ENCODE measurements around the gene STK11. TPM values are rescaled to one million over a fixed set of nuclear protein-coding genes. Genes with fewer than 3 reads are reported as not detected.

STK11 gene
- total RNA-seq, 1 donor: 94.1 TPM

- TF ChIP-seq, protein P1, sequence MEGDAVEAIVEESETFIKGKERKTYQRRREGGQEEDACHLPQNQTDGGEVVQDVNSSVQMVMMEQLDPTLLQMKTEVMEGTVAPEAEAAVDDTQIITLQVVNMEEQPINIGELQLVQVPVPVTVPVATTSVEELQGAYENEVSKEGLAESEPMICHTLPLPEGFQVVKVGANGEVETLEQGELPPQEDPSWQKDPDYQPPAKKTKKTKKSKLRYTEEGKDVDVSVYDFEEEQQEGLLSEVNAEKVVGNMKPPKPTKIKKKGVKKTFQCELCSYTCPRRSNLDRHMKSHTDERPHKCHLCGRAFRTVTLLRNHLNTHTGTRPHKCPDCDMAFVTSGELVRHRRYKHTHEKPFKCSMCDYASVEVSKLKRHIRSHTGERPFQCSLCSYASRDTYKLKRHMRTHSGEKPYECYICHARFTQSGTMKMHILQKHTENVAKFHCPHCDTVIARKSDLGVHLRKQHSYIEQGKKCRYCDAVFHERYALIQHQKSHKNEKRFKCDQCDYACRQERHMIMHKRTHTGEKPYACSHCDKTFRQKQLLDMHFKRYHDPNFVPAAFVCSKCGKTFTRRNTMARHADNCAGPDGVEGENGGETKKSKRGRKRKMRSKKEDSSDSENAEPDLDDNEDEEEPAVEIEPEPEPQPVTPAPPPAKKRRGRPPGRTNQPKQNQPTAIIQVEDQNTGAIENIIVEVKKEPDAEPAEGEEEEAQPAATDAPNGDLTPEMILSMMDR (IDR thresholded peaks at IDR 0.05; ENCODE audit: insufficient read depth, low read depth, low read length): no peak
- H3K4me3 ChIP-seq (ENCODE audit: low read depth, low read length): no peak overlapping the region
- DNase-seq (ENCODE audit: low read depth): no peak
Measured at GRCh38 chr19:1164684-1165531, 40.7 kb upstream of the STK11 start.

DNA sequence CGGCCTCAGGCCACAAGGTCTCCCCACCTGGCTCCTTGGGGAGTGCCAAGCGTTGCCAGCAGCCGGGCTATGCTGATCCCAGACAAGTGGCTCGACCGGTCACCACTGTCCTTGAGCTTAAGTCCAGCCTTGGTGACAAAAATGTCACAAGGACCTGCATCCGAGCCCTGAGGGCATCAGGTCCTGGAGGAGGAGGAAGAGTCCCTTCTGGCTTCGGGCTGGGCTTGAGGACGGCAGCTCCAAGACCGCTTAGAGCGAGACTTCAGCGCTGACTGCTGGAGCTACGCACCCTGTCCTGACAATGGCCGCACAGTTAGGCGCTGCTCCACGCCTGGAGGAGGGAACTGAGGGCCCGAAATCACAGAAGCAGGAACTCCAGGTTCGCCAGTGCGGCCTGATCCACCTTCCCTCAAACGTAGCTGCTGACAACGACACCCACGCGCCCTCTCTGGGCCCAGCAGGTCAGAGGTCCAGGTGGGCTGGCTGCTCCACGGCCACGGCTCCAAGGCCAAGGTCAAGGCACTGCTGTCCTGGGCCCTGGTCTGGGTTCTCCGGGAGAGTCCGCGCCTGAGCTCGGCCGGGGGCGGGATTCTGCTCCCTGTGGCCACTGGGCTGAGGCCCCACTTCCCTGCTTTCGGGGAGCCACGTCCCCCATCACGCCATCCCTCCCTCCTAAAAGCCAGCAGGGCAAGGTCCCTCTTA lies 38.6 kb upstream of the STK11 start:
- TF ChIP-seq, protein P1 (IDR thresholded peaks at IDR 0.05; ENCODE audit: insufficient read depth, low read depth, low read length): no peak
- peak overlapping the region; percentile 50 for H3K4me3 ChIP-seq (ENCODE audit: low read depth, low read length)
- DNase-seq (ENCODE audit: low read depth): no peak

DNA sequence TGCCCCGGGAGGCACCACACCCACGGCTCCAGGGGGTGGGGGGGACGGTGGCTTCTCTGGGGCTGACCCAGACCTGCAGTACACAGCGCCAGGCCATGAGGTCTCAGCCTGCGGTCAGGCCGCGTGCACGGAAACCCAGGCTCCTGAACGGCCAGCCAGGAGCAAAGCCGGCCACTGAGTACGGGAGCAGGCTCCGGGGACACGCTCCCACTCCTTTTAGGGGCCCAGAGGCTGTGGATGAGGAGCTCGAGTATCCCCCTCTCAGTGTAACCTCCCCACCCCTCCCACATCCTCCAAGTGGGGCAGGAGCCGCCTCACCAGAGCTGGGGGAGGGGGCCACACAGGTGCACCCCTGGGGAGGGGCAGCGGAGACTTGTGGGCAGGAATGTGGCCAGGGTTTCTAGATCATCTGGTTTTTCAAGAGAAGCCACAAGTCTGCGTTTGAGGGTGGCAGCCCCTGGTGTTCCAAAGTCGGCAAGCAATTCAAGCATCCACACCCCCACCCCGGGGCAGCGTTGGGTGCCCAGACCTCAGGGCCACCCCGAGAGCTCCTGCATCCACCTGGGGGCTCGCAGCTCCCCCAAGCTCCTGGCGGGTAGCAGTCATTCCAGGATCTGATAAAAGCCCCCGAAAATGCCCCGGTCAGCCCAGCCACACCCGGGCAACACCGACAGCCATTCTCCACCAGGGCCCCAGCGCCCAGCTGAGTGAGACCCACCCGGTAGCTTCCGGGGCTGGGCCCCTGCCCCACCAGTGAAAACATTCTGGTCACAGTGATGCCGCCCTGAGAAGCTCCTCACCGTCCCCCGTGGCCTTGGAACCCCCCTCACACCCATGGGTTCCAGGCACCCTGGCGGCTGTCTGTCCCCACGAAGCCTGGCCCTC lies 37.6 kb upstream of the STK11 start:
- H3K4me3 ChIP-seq (ENCODE audit: low read depth, low read length): peak overlapping the region; percentile 50
- TF ChIP-seq, protein P1 (IDR thresholded peaks at IDR 0.05; ENCODE audit: insufficient read depth, low read depth, low read length): no peak
- no peak for DNase-seq (ENCODE audit: low read depth)

DNA sequence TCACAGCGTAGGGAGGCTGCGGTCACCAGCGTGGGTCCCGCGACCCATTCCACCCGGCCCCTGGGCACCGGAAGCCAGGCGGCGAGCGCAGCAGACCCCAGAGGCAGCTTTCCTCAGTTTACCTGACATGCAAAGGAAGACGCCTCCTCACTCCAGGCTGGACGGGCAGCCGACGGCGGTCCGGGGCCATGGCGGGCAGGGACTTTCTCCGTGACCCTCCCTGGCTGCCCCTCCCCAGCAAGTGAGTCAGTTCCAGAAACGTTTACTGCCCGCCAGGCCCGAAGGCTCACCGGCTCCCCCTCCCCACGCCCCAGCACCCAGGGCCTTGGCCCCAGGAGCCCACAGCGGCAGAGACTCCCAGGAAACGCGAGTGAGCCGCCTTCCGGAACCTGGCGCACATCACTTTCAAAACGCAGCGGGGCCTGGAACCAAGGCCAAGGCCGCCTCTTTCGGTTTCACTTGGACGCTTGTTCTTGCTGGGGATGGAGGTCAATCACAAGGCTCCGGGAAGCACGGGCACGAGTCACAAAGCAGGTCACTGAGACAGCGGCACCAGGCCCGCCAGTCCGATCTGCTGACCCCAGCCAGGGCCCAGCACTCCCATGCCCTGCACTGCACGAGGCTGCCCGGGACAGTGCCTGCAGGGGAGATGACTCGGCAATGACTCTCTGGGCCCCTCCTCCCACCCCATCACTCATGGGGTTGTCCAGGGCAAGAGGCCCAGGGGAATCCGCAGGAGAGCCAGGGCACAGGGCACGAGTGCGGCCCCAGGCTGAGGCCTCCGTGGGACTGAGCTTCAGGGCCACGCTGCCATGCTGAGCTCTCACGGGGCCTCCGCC lies 36.8 kb upstream of the STK11 start:
- peak; percentile 87 for DNase-seq (ENCODE audit: low read depth)
- peak overlapping the region; percentile 50 for H3K4me3 ChIP-seq (ENCODE audit: low read depth, low read length)
- TF ChIP-seq, protein P1 (IDR thresholded peaks at IDR 0.05; ENCODE audit: insufficient read depth, low read depth, low read length): no peak

DNA sequence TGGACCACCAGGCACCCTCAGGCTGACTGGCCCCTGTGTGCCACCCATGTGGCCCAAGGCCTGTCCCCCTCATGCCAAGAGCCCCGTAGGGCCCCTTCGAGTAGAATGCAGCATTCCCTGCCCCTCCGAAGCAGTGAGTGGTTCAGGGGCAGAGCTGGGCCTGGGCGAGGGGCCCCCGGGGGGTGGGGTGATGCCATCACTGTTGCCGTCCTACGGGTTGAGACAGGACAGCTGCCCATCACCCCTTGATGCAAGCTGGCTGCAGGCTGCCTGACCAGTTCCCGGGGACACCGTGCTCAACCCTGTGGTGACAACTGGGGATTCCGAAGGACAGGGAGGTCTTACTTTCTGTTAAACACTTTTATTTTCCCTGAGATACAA lies 36.2 kb upstream of the STK11 start:
- H3K4me3 ChIP-seq (ENCODE audit: low read depth, low read length): peak overlapping the region; percentile 50
- TF ChIP-seq, protein P1 (IDR thresholded peaks at IDR 0.05; ENCODE audit: insufficient read depth, low read depth, low read length): no peak
- no peak for DNase-seq (ENCODE audit: low read depth)
